Amniotic epithelial cell (primary cell): ENCODE results near the gene HSPA6.
A peak's percentile ranks its signal among the peaks of the same experiment; 100 is the strongest.
"Not testable (repeated sequence)": the region's sequence is repeated elsewhere in the genome, so short reads cannot be mapped to it uniquely, and the experiment has no call there.

Experiments
- DNase-seq: peaks from one replicate; pipeline ENCODE4 v3.0.0-alpha.2; 2010; ENCODE audit warnings: low read depth

The HSPA6 gene

DNA sequence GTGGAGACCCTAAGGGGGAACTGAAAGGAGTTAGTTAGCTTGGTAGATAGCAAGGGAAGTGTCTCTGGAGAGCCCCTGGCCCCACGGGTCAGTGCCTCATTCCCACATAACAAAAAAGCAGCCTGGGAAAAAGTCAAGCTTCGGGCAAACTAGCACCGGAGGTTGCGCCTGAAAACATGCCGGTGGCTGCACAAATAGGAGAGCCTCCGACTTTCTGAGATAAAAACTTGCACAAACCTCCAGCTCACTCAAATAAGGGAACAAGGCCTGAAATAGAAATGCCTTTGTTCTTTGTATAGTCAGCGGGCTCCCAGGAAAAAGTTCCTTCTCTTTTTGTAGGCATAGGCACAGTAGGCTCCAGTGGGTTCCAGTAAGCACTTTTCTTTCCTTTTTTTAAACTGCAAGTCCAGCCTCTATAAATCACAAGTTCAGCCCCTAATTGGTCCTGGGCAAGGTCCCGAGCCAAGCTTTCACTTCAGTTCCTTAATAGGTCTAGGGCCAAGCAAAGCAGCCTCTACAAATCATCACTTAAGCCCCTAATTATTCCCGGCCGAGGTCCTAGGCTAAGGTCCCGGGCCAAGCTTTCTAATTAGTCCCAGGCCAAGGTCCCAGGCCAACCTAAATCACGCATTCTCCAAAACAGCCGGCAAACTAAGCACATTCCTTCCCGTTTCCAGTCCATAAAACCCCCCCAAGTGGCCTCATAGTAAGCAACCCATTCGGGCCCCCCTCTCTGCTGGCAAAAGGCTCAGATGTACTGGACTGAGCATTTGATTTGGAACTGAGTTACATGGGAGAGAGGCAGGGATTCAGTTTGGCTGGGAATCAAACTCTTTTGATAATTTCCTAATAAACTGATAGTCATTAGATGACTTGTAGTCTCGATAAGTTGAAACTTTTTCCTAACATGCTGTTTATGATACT, 8.6 kb downstream of the HSPA6 start:
- not testable (repeated sequence) for DNase-seq

DNA sequence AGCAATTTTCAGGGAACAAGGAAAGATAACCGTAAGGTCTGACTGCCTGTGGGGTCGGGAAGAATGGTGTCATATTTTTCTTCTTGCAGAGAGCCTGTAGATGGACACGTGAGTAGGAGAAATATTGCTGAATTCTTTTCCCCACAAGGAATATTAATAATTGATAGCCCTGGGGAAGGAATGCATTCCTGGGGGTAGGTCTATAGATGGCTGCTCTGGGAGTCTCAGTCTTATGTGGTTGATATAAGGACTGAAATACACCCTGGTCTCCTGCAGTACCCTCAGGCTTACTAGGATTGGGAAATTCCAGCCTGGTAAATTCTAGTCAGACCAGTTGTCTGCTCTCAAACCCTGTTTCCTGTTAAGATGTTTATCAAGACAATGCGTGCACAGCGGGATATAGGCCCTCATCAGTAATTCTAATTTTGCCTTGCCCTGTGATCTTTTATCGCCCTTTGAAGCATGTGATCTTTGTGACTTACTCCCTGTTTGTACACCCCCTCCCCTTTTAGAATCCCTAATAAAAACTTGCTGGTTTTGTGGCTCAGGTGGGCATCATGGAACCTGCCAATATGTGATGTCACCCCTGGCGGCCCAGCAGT, 12.8 kb downstream of the HSPA6 start:
- not testable (repeated sequence) for DNase-seq

DNA sequence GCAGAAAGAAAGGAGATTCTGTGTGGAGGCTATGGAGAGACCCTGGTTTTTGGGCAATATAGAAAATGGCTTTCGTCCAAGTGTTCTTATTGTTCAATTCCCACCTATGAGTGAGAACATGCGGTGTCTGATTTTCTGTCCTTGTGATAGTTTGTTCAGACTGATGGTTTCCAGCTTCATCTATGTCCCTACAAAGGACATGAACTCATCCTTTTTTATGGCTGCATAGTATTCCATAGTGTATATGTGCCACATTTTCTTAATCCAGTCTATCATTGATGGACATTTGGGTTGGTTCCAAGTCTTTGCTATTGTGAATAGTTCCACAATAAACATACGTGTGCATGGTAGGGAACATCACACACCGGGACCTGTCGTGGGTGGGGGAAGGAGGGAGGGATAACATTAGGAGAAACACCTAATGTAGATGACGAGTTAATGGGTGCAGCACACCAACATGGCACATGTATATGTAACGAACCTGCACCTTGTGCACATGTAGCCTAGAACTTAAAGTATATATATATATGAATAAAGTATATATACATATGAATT, 14.7 kb downstream of the HSPA6 start:
- DNase-seq = not testable (repeated sequence)

DNA sequence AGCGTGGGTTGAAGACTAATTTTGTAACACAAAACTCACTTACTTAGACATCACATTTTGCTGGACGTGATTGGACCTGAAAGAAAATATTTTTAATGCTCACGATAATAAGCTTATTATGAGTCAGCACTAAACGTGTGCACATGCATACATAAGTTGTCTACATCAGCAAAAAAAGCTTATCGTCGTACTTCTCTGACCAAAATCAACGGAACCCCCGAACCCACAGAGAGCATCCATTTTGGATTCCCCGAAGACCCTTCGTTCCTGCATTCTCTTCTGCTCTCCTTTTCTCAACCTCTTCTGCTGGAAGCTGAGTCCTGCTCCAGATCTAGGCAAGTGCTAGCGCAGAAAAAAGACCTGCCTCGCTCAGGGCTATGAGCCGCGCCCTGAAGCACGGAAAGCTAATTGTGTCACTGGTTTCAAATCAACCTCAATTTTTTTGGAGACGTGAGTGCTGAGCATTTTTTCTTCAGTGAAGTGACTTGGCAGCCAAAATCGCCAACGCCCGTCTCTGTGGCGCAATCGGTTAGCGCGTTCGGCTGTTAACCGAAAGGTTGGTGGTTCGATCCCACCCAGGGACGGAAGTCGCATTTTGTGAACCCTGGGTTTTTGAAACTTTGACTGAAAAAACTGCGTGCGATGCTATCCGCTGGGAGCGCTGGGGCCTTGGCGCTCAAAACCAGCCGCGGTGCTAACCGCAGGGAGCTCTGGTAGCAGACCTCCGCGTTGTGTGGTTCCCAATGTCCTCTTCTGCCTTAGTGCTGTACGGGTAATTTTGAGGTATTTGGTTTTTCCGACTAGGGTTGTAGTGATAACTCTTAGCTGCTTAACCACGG, 15.6 kb downstream of the HSPA6 start:
- DNase-seq = peak; percentile 69

DNA sequence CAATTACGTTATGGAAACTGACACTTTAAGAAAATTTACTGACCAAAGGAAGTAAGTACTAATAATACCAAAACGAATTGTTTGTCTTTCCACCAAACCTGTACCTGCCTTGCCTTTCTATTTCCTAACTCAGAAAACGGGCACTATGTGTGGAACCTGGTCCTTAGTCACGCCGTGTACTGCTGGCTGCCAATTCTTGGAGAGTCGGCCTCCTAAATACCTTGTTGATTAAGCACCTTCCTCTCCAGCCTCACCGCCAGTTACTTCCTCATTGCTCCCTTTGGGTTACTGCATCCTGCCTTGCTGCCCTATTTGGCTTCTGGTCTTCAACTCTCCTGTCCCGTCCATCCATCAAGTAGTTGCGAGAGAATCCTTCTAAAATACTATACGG, 16.2 kb downstream of the HSPA6 start:
- DNase-seq = not testable (repeated sequence)

DNA sequence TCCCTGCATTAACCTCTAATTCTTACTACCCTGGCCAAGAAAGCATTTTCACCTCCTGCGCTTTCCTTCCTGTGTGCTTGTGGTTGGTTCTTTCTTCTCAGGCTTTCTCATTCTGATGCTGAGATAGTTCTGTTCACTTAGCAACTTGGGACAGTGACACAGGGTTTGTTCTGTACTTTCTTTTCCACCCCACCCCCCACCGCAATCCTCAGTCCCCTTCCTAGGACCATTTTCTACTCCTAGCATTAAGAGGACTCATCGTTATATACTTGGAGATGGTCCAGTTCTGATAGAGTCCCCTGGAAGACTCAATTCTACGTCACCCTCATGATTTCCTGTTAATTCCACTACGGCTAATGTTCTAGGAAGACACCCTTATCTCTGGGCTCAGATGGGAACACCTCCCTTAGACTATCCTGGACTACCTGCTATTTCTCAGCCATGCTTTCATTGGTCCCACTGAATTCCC, 17.8 kb downstream of the HSPA6 start:
- not testable (repeated sequence) for DNase-seq

DNA sequence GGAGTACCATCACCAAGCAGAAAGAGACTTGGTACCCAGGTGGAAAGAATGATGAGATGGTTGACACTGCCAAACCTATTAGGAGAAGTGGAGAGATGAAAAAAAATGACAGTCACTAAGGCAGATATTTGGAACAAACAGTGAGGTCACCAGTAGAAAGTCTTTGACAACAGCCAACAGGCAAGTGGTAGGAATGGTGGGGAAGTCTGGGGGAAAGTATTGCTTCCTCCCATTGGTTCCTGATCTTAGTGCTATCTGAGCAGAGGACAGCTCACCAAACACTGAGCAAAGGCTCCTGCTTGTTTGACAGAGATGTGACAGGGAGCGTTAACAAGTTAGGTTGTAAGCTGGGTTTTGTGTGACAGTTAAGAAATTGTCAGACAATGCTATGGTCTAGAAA, 18.8 kb downstream of the HSPA6 start:
- not testable (repeated sequence) for DNase-seq

DNA sequence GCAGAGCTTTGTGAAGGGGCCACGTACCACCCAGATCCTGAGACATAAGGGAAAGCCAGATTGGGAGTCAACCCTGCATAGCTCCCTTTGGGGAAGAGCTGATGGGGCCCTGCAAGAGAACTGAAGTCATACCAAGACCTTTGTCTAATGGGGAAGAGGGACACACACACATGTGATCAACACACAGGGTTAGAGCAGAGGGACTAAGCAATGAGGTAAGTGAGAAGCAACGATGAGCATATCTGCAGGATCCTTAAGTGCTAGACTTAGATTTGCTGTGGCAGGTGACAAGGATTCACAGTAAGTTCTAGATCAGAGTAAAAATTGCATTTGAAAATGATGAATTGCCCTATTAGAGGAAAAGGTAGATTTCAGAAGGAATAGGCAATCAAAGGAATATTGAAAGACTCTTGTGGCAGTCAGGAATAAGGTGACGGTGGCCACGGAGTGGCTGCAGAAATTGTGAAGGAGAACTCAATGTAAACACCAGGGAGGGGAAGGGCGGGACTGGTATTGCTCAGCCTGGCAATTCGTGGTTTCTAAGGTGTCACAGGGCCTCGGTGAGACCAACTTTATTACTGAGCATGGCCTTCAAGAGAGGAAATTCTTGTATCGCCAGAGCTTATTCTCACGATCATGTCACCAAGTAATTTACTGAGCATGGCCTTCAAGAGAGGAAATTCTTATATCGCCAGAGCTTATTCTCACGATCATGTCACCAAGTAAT, 20.8 kb downstream of the HSPA6 start:
- not testable (repeated sequence) for DNase-seq

DNA sequence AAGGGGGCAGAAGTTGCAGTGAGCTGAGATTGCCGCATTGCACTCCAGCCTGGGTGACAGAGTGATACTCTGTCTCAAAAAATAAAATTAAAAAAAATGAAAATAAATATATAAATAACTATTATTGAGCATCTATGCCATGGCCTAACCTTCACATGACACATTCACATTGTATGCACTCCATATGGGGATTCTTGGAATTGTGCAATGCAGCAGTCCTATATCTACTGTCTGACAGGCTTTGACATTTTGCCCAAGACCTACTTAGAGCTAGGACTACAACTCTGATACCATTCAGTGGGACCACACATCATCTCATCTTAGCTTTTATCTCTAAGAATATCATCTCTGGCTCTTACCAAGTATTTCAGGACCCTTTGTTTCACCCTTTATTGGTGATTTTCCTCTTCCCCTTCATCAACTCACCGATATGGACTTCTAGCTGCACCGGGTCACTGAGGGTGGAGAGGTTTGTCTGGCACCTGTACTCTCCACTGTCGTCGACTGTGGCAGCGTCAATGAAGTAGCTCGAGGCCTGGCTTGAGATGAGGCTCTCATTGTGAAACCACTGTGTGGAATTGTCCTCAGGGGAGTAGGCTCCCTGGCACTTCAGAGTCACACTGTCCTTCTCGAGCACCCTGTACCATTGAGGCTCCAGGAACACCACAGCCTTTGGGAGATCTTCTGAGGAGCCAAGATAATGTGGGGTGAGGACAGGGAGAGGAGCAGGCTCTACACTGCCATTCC, 23.8 kb downstream of the HSPA6 start:
- DNase-seq = not testable (repeated sequence)

DNA sequence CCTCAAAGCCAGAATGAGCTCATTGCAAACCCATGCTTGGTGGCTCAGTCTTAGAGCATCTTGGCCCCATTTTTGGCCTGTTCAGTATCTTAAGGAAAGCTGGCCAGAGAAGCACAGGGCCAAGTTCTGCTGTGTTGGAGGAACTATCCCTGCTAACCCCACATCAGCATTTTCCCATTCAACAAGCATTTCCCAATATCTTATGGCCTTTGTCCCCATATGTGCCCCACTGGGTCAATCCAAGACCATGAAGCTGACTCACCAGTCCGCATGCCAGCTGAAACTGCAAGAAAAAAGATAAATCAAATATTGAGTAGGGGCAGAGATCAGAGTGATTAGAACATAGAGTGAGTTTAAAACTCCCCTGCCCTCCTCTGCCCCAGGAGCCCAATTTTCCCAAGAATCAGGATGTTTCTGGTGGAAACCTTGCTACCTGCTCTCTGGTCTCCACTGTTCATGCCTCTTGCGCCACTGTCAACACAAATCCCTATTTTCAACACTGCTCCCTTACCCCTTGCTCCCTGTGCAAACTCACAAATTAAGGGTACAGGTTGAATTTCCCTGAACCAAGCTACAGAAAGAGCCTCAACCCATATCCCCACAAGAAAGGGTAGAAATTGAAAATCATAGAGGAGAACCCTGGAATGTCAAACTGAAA, 24.5 kb downstream of the HSPA6 start:
- not testable (repeated sequence) for DNase-seq

DNA sequence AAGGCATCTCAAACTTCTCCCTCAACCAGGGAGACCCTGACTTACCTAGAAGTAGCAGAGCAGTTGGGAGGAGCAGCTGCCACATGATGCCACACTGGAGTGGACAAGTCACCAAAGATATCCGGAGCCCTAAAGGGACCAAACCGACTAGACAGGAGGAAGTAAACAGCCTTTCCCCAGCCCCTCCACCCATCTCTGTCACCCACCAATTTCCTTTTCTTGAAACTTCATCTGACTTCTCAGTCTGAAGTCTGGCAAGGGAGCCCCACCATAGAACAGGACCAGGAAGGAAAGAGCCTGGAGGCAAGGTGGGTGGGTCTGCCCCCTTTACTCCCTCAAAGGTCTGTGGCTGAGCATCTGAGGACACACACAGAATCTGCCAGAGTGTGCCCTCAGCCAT, 25.3 kb downstream of the HSPA6 start, which contains the start of gene FCGR3A:
FCGR3A (minus strand) TSS at position 167 of the 400 bp plus-strand sequence; CDS start at position 85, 82 bp downstream.
- DNase-seq = no peak

DNA sequence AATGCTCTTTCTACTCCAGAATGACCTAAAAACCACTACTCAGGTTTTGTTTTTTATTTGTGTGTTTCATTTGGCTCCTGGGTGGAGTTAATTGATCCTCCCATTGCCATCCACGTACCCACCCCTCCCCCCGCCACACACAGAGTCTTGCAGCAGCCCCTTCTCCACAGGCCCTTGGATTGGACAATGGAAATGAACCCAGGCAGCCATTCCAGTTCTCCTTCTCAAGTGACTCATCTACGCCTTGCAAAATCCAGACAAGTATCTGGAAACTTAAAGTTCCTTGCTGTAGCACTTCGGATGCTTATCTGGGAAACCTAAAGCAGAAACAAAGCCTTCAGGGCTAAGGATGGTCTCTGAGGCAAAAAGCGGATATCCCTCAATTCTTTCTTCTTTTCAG, 26.6 kb downstream of the HSPA6 start:
- DNase-seq = peak; percentile 36

DNA sequence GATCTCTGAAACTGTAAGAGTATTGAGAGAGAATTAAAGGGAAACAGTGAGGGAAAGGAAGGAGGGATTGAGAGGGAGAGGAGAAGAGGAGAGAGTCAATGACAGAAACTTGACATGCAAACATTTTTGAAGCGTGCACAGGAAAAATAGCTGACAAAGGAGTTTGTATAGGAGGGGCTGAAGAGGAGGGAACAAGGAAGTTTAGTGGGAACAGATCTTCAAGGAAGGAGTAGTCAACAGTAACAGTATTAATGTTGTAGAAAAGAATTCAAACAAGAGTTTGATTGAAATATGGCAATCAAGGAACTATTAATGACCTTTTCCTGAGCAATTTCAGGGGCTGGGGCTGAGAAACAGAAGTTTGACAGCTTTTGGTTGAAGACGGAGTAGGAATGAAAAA, 29.3 kb downstream of the HSPA6 start:
- not testable (repeated sequence) for DNase-seq

DNA sequence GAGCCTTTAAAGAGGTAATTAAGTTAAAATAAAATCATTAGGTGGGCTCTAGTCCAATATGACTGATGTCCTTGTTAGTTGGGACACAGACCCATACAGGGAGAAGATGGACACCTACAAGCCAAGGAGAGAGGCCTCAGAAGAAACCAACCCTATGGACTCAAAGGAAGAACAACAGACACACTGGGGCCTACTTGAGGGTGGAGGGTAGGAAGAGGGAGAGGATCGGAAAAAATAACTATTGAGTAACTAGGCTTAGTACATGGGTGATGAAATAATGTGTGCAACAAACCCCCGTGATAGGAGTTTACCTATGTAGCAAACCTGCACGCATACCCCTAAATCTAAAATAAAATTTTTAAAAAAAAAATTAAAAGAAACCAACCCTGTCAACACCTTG, 30.0 kb downstream of the HSPA6 start:
- DNase-seq = not testable (repeated sequence)

DNA sequence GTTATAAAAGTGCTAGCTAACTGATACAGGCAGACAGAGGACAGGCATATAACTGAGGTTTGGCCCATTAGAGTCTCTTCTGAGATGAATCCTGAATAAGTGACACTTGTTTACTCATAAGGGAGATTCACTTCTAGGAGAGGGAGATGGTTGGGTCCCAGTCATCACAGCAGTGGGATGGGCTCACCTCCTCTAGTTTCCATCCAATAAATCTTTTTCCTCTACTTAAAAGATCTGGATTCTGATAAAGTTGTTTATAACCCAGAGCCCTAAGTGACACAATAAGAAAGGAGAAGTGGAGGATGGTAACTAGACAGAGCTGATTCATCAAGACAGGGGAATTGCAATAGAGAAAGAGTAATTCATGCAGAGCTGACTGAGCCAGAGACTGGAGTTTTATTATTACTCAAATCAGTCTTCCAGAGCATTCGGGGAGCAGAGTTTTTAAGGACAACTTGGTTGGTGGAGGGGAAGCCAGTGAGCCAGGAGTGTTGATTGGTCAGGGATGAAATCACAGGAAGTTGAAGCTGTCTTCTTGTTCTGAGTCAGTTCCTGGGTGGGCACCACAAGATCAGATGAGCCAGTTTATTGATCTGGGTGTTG, 30.6 kb downstream of the HSPA6 start:
- peak; percentile 50 for DNase-seq

DNA sequence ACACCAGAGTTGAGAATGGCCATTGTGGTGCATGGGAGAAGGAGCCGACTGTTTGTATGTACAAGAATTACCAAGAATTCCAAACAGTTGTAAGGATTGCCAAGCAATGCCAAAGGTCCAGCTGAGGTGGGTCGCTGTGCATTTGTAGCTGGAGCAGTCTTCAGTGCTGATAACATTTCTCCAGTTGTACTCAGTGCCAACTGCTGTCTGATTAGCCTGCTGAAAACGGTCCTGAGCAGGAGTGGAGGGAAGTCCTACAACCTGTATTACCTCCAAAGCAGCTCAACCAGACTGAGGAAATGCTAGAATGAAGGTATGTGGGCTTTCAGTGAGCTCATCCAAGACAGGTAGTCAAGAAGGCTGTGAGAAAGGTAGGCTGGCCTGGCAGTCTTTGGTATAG, 31.8 kb downstream of the HSPA6 start:
- not testable (repeated sequence) for DNase-seq

DNA sequence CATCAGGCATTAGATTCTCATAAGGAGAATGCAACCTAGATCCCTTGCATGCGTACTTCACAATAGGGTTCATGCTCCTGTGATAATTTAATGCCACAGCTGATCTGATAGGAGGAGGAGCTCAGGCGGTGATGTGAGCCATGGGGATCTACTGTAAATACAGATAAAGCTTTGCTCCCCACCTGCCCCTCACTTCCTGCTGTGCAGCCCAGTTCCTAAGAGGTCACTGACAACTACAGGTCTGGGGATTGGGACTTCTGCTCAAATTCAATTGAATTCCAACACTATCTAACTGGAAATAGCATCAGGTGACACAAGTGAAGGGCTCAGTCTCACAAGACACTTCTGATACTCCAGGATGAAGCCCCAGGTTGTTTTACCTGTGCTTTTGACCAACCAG, 32.6 kb downstream of the HSPA6 start:
- not testable (repeated sequence) for DNase-seq

DNA sequence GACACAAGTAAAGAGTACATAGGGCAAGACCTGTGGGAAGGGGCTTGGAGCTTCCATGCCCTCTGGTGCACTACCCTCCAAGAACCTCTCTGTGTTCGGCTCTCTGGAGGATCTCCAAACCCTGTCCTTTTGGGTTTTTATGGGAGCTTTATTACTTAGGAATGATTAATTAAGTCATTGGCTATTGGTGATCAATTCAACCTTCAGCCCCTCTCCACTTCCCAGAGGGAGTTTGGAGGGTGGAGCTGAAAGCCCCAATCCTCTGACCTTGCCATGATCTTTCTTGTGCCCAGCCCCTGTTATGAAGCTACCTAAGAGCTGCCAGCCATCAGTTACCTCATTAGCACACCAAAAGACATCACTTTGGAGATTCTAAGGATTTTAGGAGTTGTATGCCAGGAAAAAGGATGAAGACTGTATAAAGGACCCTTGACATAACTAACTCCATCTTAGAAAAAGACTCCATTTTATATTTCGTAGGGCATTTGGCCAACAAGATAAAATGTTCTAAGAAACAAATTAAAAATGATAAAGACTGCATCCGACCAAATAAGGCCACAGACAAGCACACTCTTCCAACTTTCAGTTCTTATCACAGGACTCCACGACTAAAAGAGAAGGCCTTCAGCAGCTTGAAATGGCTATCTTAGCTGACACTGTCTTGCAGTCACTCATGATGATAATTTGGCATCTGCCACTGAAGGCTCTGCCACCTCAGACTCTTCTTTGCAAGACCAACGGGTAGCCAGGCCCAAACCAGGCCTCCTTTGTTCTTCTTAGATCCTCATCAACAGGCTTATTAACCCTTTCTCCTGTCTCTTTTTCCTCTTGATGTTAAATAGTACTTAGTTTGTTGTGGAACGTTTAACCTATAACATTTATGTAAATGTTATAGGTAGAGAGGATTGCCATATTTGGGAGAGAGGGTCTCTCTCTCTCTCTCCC, 33.4 kb downstream of the HSPA6 start:
- not testable (repeated sequence) for DNase-seq
